ENCODE data around the gene C11orf21. TPM values are rescaled to one million over a fixed set of nuclear protein-coding genes. Genes with fewer than 3 reads are reported as not detected.

Gene C11orf21
- total RNA-seq, 1 donor from 2014 or later, result 0.51 TPM

GRCh38 chr11:2277008-2277346 is 24.7 kb downstream of the C11orf21 start:
- no peak for DNase-seq (ENCODE audit: extremely low spot score, unreplicated experiment)
- H3K27me3 Mint-ChIP-seq, result peaks cover 55% of the 10 kb centered on the region
- no peak for TF ChIP-seq CTCF (conservative IDR thresholded peaks at IDR 0.05)
- H3K4me3 Mint-ChIP-seq, result no peak overlapping the region
- no peaks in the 10 kb centered on the region for H3K4me1 Mint-ChIP-seq (ENCODE audit: unreplicated experiment)
- no peaks in the 10 kb centered on the region for H3K36me3 Mint-ChIP-seq
- no peak overlapping the region for H3K27ac Mint-ChIP-seq
- H3K9me3 Mint-ChIP-seq, result no peaks in the 10 kb centered on the region

- TF ChIP-seq CTCF (conservative IDR thresholded peaks at IDR 0.05), result no peak
- Mint-ChIP-seq H3K27me3 (peaks cover 55% of the 10 kb centered on the region), H3K4me1 (ENCODE audit: unreplicated experiment) (no peaks in the 10 kb centered on the region)
Measured at GRCh38 chr11:2276280-2277007, 25.3 kb downstream of the C11orf21 start.

GRCh38 chr11:2275334-2276279 is 26.1 kb downstream of the C11orf21 start:
- DNase-seq (ENCODE audit: extremely low spot score, unreplicated experiment), result peak; percentile 50
- Mint-ChIP-seq H3K4me3 (no peak overlapping the region), H3K4me1 (ENCODE audit: unreplicated experiment) (no peaks in the 10 kb centered on the region), H3K9me3 (no peaks in the 10 kb centered on the region), H3K27me3 (peaks cover 57% of the 10 kb centered on the region), H3K36me3 (no peaks in the 10 kb centered on the region), H3K27ac (no peak overlapping the region)
- TF ChIP-seq CTCF (conservative IDR thresholded peaks at IDR 0.05), result no peak

More at GRCh38 chr11:2276280-2277007, 25.3 kb downstream of the C11orf21 start:
- no peaks in the 10 kb centered on the region for H3K36me3 Mint-ChIP-seq
- H3K27ac Mint-ChIP-seq, result no peak overlapping the region
- no peak overlapping the region for H3K4me3 Mint-ChIP-seq
- DNase-seq (ENCODE audit: extremely low spot score, unreplicated experiment), result no peak
- H3K9me3 Mint-ChIP-seq, result no peaks in the 10 kb centered on the region

- Mint-ChIP-seq H3K4me1 (ENCODE audit: unreplicated experiment) (no peaks in the 10 kb centered on the region), H3K36me3 (no peaks in the 10 kb centered on the region), H3K27ac (no peak overlapping the region), H3K4me3 (no peak overlapping the region), H3K9me3 (no peaks in the 10 kb centered on the region), H3K27me3 (peaks cover 57% of the 10 kb centered on the region)
- no peak for DNase-seq (ENCODE audit: extremely low spot score, unreplicated experiment)
- TF ChIP-seq CTCF (conservative IDR thresholded peaks at IDR 0.05), result no peak
Measured at GRCh38 chr11:2273771-2274170, 27.9 kb downstream of the C11orf21 start.

GRCh38 chr11:2273311-2273710 is 28.4 kb downstream of the C11orf21 start:
- Mint-ChIP-seq H3K4me1 (ENCODE audit: unreplicated experiment) (no peaks in the 10 kb centered on the region), H3K36me3 (no peaks in the 10 kb centered on the region), H3K9me3 (no peaks in the 10 kb centered on the region), H3K27ac (no peak overlapping the region), H3K27me3 (peaks cover 60% of the 10 kb centered on the region), H3K4me3 (no peak overlapping the region)
- no peak for DNase-seq (ENCODE audit: extremely low spot score, unreplicated experiment)
- no peak for TF ChIP-seq CTCF (conservative IDR thresholded peaks at IDR 0.05)
